HS-5 (cell line): ENCODE data around the gene TTC33.
"Not testable (repeated sequence)": the region's sequence is repeated elsewhere in the genome, so short reads cannot be mapped to it uniquely, and the experiment has no call there.

Experiments used
- DNase-seq: peaks from one replicate; pipeline ENCODE4 v3.0.0-alpha.2; 2012; ENCODE audit warnings: low read depth

Gene TTC33

DNA sequence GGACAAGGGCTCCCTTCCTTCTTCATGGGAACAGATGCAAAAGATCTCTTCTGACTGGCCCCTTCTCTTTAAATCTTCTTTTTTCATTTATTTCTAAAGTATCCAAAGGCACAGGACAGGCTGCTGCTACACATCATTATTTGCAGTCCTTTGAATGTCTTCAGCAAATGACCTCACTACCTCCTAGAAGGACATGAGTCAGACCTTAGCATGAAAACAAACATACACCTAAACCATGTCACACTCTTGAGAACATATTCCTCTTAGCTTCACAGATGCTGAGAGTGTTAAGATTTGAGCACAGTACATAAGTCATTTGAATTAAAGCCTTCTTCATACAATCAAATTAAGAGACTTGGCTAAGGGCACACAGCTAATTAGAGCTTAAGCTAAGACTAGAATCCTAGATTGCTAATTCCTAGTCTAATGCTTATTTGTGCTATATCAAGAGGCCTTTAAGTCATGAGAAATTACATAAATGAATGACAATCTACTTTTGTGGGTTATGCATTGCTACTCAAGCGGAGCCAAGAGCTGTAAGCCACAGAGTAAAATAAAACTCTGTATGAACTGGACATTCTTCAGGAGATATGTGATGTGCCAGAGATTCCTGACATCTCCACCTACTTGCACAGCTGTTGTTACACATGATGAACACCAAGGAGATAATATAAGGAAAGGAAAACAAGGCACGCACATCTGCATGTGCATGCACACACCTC lies 185.2 kb downstream of the TTC33 start:
- peak; percentile 30 for DNase-seq

DNA sequence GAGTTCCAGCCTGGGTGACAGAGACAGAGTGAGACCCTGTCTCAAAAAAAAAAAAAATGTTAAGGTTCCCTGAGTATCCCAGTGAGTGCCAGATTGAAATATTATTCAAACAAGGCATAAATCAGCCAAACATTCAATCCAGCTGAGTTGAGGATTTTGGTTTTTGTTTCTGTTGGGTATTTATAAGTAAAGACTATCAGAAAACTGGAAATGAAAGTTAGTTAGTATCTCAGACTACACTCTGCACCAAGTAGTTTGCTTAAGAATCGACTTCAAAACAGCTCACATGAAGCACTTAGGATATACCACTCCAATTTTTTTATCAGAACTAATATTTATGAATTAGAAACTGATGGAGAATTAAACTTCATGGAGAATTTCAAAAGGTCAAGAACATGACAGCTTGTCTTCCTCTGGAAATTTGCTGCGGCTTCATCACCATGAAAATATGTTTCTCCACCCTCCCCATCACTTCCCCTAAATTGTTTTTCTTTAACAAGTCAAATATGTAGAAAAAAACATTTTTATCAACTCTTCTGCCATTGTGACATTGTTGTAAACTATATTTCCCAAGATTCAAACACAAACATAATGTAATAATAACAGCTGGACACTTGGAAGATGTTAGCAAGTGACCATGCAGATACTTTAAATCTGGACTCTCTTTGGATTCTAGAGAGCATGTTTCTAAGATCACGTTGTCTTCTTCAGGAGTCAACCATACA lies 186.1 kb downstream of the TTC33 start:
- no peak for DNase-seq

DNA sequence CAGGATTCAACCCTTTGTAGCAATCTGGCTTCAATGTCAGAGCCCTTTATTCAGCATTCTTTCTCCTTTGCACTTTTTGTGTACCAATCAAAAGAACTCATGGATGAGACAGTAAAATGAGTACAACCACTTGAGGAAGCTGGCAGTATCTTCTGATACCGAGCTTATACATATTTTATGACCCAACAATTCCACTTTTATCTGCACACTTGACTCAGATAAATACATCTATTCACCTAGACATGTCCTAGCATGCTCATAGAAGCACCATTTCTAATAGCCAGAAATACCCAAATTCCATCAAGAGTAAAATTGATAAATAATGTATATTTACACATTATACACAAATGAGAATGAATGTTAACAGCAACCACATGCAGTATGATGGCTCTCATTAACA lies 187.2 kb downstream of the TTC33 start:
- no peak for DNase-seq

DNA sequence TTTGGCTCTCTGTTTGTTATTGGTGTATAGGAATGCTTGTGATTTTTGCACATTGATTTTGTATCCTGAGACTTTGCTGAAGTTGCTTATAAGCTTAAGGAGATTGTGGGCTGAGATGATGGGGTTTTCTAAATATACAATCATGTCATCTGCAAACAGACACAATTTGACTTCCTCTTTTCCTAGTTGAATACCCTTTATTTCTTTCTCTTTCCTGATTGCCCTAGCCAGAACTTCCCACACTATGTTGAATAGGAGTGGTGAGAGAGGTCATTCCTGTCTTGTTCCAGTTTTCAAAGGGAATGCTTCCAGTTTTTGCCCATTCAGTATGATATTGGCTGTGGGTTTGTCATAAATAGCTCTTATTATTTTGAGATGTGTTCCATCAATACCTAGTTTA lies 192.6 kb downstream of the TTC33 start:
- DNase-seq, result not testable (repeated sequence)

DNA sequence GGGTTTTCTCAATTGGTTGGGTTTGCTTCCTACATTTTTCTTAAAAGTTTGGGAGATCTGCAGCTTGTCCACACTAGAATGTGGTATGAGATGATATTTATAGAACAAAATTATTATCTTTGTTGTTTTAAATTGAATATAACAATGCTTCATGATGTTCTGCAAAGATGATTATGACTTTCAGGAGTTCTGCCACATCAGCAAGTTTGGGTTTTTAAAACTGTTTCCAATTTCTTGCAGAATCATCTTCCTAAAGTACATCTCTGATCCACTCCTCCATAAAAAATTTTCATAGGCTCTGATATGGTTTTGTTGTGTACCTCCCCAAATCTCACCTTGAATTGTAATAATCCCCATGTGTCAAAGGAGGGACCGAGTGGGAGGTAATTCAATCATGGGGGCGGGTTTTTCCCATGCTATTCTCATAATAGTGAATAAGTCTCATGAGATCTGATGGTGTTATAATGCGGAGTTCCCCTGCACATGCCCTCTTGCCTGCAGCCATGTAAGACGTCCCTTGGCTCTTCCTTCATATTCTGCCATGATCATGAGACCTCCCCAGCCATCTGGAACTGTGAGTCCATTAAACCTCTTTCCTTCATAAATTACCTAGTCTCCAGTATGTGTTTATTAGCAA lies 195.2 kb downstream of the TTC33 start:
- DNase-seq, result no peak

DNA sequence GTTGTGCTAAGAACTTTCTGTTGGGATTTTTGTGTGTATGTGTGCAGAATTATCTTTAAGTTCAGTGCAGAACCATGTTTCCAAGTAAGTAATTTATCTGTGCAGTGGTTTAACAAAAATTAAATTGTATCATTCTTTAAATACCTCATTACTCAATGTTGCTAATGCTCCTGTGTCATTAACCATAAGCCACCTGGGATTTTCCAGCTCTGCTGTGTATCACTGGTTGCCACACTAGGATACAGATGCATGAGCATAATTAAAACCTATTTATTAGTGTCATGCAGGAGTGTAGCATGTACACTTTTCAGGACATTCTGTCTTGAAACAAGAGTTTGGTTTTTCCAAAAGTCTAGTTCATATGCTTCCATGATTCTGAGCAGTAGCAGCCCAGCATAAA lies 196.5 kb downstream of the TTC33 start:
- DNase-seq, result no peak

DNA sequence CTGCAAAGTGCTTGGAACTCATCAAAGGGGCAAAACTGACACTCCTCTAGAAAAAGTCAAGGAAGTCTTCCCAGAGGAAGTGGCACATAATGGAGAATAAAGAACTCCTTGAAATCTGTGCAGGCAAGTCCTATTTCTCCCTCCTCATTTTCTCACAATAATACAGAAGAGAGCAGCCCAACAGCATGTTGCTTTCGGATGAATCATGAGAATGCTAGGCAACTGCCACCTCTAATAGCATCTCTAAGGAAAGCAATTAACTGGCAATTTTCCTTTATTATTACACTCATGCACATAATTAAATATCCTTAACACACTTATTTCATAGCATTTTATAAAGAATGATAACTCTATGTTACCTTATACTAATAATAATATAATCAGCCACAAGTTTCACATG lies 198.3 kb downstream of the TTC33 start:
- DNase-seq, result no peak

DNA sequence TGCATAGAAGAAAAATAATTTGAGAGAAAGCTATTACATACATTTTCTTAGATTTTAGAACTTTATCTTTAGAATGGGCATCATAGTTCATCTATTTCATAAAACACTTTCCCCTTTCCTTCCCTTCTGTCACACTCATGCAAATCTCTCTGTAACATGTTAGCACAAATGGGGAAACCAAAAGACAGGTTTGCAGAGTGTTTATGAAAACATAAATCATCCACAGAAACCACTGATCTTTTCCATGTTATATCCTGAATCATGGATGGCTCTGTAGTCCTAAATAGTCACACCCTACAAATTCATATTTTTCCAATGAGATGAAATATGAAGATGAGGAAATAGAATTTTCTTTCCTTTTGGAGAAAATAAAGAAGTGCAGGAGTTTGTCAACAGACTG lies 198.9 kb downstream of the TTC33 start:
- DNase-seq, result no peak

DNA sequence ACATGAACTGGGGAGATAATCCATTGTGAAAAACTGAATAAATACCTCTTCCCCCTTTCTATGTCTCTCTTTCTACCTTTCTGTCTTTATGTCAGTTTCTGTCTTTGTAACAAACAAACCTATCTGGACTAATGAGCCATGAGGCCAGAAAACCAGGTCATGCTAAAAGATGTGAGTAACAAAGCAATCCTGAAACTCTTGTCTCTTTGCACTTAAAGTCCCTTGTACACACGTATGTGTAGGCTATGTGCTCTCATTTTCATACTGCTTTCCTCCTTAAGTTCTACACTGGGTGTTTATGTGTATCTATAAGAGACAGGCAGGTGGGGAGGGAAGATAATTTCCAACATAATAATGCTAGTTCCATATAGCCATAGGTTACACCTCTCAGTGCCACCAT lies 199.9 kb downstream of the TTC33 start:
- DNase-seq, result no peak

DNA sequence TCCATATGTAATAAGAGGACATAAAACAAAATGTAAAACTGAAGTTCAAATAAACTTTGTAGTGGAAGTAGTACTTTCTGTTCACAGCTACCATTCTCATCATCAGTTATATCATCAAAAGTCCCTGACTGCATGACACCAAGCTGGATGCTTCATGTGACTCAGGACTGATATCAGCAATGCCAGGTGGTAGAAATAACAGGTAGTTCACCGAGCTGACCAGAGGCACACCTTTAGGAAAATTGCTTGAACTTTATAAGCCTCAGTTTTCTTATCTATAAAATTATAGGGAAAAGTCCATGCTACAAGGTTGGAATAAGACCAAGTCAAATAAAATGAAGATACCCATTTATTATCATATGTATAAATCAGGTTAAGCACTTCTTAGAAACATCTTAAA lies 200.9 kb downstream of the TTC33 start:
- DNase-seq, result no peak

DNA sequence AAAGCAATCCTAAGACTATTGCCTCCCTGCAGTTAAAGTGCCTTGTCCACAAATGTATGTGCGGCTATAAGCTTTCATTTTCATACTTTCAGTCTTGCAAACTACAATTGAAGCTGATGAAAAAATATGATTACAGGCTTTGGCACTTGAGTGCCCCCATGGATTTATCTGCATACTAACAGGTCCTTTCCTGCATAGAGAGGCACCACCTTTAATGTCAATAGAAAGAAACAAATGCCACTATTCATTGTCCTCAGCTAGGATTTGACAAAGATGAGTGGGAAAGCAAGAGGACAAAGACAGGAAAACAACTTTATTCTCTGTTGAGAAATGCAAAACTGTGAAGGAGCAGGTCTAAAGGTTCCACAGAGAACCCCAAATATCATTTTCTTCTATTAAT lies 201.7 kb downstream of the TTC33 start:
- DNase-seq, result no peak

DNA sequence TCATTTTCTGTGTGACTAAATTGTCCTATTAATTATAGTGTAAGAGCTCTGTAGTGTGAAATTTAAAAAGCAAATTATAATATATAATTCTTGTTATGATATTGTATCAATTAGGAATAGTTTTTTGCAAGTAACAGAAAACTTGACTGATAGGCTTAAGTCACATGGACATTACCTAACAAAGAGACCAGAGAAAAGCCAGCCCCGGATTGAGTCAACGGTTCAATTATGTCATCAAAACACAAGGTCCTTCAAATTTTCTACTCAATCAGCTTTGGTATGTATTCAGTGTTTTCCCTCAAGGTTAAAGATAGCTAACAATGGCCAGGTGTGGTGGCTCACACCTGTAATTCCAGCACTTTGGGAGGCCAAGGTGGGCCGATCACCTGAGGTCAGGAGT lies 202.8 kb downstream of the TTC33 start:
- DNase-seq, result no peak

DNA sequence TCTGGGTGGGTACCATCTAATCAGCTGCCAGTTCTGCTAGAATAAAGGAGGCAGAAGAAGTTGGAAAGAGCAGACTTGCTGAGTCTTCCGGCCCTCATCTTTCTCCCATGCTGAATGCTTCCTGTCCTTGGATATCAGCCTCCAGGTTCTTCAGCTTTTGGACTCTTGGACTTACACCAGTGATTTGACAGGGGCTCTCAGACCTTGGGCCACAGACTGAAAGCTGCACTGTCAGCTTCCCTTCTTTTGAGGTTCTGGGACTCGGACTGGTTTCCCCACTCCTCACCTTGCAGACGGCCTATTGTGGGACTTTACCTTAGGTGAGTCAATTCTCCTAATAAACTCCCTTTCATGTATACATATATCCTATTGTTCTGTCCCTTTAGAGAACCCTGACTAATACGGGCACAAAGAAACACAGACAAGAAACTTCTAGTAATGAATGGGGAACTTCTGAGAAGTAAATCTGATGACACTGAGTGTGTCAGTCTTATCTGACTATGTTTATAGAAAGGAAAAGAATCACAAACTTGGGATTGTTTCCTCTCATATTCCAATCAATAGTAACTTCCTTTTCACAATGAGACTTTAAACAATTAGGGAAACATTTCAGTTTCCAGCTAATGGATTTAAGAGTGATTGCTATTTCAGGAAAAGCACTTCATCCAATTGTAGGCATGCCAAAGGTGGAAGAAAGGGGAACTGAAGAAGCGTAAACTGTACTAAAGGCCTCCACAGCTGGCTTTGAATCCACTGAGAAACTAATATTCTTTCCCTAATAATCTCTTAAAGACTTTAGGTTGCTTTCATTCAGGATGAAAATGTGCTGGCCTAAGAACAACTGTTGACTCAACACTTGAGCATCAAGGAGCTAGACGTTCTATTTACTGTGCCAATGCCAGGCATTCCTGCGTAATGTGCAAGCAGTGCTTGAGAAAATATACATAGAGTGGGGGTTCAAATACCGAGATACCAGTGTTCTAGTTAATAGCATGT lies 204.0 kb downstream of the TTC33 start:
- peak; percentile 95 for DNase-seq

DNA sequence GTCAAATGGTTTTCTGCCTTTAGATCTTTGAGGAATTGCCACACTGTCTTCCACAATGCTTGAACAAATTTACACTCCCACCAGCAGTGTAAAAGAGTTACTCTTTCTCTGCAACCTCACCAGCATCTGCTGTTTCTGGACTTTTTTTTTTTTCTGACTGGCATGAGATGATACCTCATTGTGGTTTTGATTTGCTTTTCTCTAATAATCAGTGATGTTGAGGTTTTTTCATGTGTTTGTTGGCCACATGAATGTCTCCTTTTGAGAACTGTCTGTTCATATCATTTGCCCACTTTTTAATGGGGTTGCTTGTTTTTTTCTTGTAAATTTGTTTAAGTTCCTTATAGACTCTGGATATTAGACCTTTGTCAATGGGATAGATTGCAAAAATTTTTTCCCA lies 205.3 kb downstream of the TTC33 start:
- no peak for DNase-seq

DNA sequence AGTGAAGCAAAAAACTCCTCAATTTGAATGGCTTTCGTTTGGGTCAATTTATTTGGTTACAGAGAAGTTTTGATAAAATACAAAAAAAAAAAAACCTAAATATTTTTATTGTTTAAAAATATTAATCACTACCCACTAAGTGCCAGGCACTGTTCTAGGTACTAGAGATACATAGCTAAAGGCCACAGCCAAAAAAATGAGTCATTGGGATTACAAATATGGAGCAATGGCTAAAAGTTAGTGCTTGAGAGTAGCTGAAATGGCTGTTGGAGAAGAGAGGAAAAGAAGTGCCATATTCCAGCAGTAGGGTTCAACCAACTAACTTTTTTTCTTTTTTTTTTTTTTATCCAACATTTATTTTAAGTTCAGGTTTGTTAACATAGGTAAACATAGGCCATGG lies 206.1 kb downstream of the TTC33 start:
- no peak for DNase-seq

DNA sequence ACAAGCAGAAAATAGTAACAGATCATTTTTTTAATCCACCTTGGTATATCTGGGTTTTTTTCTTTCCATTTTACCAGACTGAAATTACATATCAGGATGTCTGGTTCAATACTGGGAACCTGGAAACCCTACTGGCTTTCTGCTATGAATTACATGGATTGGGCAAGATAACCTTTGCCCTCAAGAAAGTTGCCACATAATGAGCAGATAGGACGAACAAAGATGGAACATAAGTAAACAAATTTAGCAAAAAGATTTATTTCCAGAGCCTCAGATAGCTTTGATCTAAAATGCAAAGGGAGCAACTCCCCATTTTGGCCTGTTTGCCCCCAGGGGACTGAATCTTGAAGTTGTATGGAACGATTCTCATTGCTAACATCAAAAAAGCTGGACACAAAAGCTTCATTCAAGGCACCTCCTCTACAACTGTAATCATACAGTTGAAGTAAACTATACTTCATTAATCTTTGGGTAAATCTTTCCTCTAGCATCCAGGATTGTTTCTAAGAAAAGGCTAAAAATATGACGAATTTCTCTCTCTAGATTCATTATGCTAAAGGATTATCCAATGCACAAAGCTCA lies 207.7 kb downstream of the TTC33 start:
- DNase-seq, result no peak

DNA sequence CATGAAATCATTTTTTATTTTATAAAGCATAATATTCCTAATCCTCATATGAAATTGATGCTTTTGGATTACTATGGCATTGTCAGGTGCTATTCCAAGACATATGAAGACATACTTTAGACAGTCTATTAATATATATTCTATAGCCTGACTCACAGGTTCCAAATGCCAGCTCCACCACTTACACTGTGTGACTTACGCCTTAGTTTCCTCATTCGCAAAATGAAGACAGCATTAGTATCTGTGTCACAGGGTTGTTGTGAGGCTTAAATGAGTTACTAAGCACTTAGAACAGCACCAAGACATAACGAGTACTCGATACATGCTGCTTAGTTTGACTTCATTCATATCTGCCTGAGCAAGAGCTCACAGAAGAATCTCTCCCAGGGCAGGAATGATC lies 208.2 kb downstream of the TTC33 start:
- no peak for DNase-seq

DNA sequence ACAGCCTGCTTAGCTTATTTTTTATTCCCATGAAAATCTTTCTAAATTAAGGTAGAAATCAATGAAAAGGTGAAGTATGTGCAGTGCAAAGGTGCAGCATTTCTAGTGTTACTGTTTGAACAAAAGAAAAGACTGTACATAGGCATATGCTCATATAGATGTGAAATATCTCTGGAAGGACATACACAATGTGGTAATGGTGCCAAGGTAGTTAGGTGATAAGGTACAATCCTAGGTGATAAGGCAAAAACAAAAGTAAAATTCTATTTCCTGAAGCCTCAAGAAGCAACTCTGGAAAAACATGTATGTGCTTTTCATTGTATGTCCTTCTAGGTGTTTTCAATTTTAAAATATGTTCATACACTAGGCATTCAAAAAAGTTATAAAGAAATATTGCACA lies 215.5 kb downstream of the TTC33 start:
- DNase-seq, result no peak

DNA sequence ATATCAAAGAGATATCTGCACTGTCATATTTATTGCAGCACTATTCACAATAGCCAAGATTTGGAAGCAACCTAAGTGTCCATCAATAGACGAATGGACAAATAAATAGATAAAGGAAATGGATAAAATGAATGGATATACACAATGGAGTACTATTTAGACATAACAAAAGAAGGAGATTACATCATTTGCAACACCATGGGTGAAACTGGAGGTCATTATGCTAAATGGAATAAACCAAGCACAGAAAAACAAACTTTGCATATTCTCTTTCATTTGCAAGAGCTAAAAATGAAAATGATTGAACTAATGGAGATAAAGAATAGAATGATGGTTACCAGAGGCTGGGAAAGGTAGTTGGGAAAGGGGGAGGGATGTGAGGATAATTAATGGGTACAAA lies 231.1 kb downstream of the TTC33 start:
- DNase-seq, result no peak

DNA sequence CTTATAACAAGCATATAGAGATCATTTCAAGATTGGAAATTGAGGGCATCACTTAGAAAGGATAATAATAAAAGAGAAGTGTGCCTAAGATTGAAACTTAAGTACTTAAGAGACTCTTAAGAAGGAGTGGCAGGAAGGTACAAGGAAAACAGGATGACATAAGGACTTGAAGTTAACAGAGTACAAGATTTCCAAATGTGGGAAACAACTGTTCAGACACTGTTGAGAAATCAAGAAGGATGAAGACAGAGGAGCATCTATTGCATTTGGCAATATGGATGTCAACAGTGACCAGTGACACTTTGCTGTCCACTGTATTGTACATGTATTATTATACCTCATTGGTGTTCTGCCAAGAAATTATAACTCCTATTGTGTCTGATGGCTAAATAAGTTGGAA lies 233.8 kb downstream of the TTC33 start:
- DNase-seq, result no peak

DNA sequence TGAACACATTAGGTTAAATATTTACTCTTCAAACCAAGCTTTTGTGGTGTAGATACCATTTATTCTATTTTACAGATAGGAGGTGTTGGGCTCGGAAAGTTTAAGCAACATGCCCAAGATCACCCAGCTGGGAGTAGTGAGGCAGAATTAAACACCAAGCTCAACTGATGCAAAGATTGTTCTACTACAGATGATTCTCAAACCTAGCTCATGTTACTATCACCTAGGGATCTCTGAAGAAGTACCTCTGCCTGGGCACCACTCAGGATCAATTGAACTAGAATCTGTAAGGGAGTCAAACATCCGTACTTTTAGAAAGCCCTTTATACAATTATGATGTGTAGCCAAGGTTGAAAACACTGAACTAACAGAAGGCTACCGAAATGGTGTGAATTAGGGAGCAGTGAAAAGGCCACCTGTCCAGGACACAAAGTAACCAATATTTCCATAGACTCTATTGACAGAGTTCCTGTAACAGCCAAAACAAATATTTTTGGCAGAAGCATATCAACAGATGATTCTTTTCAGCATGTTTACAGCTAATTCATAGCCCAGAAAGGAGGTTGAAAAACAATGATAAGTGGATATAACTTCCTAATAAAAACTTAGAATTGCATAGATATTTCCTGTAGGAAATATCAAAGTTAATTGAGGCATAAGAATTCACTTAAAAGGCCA lies 234.5 kb downstream of the TTC33 start:
- no peak for DNase-seq
